ENCODE results near the gene RPS16.
A peak's percentile ranks its signal among the peaks of the same experiment; 100 is the strongest.
"Not testable (repeated sequence)": the region's sequence is repeated elsewhere in the genome, so short reads cannot be mapped to it uniquely, and the experiment has no call there.

RPS16 gene

GRCh38 chr19:39435499-39436349, at the start of gene RPS16:
RPS16 (minus strand) TSS chr19:39435949; CDS start chr19:39435895, 54 bp downstream.
- DNase-seq = peak; percentile 99

- DNase-seq = no peak
These were observed 47.4 kb upstream of the RPS16 start for GRCh38 chr19:39483141-39483540.

- DNase-seq = no peak
These were observed 45.9 kb upstream of the RPS16 start for GRCh38 chr19:39481676-39482075.

GRCh38 chr19:39481229-39481545, 45.4 kb upstream of the RPS16 start:
- DNase-seq = no peak

- DNase-seq = peak; percentile 95
These were observed 44.8 kb upstream of the RPS16 start, which contains the start of gene TIMM50 for GRCh38 chr19:39480337-39481228. TIMM50 (plus strand) TSS chr19:39480838; CDS start chr19:39480854, 16 bp downstream.

- DNase-seq = no peak
These were observed 44.2 kb upstream of the RPS16 start for GRCh38 chr19:39479916-39480315.

- DNase-seq = not testable (repeated sequence)
These were observed 43.6 kb upstream of the RPS16 start for GRCh38 chr19:39479319-39479801.

GRCh38 chr19:39475748-39476147, 40.0 kb upstream of the RPS16 start:
- no peak for DNase-seq

- peak; percentile 42 for DNase-seq
These were observed 38.4 kb upstream of the RPS16 start for GRCh38 chr19:39474139-39474620.

GRCh38 chr19:39473443-39473960, 37.8 kb upstream of the RPS16 start:
- DNase-seq = no peak

GRCh38 chr19:39472746-39473442, 37.1 kb upstream of the RPS16 start:
- DNase-seq = no peak

- no peak for DNase-seq
These were observed 36.2 kb upstream of the RPS16 start for GRCh38 chr19:39471756-39472536.

GRCh38 chr19:39470724-39471339, 35.1 kb upstream of the RPS16 start:
- DNase-seq = no peak

- DNase-seq = no peak
These were observed 33.8 kb upstream of the RPS16 start for GRCh38 chr19:39469567-39469966.

- DNase-seq = no peak
These were observed 33.3 kb upstream of the RPS16 start for GRCh38 chr19:39469036-39469435.

- no peak for DNase-seq
These were observed 32.2 kb upstream of the RPS16 start for GRCh38 chr19:39467941-39468340.

GRCh38 chr19:39465956-39466747, 30.4 kb upstream of the RPS16 start:
- DNase-seq = no peak

- no peak for DNase-seq
These were observed 27.7 kb upstream of the RPS16 start for GRCh38 chr19:39463403-39463802.

GRCh38 chr19:39451257-39451656, 15.5 kb upstream of the RPS16 start:
- not testable (repeated sequence) for DNase-seq

GRCh38 chr19:39449116-39449797, 13.5 kb upstream of the RPS16 start:
- DNase-seq = no peak

Measured in NCI-H748 treated with DMSO at 0.1 percent for 48 hours (cell line).